GM19395 (cell line): ENCODE results near the gene MEX3D.
"Not testable (repeated sequence)": the region's sequence is repeated elsewhere in the genome, so short reads cannot be mapped to it uniquely, and the experiment has no call there.

Source experiments
- ATAC-seq: cut with Tn5 transposase; IDR thresholded peaks from one replicate; pipeline ENCODE4 v1.9.1; 2021; ENCODE audit warnings: mild to moderate bottlenecking, moderate library complexity; ENCODE audit not compliant: unreplicated experiment

MEX3D gene

GRCh38 chr19:1540365-1540925 lies 27.7 kb downstream of the MEX3D start:
- ATAC-seq = no peak

GRCh38 chr19:1539749-1540148 lies 28.4 kb downstream of the MEX3D start:
- ATAC-seq = not testable (repeated sequence)

GRCh38 chr19:1538978-1539377 lies 29.1 kb downstream of the MEX3D start:
- ATAC-seq = no peak

GRCh38 chr19:1535699-1536098 lies 32.4 kb downstream of the MEX3D start:
- ATAC-seq = not testable (repeated sequence)

GRCh38 chr19:1534972-1535371 lies 33.2 kb downstream of the MEX3D start:
- no peak for ATAC-seq

- no peak for ATAC-seq
These were observed 34.5 kb downstream of the MEX3D start for GRCh38 chr19:1533510-1534150.

- ATAC-seq = no peak
These were observed 36.1 kb downstream of the MEX3D start for GRCh38 chr19:1532003-1532402.

- ATAC-seq = no peak
These were observed 36.5 kb downstream of the MEX3D start for GRCh38 chr19:1531587-1531986.

- not testable (repeated sequence) for ATAC-seq
These were observed 37.3 kb downstream of the MEX3D start for GRCh38 chr19:1530856-1531255.

- ATAC-seq = no peak
These were observed 38.7 kb downstream of the MEX3D start for GRCh38 chr19:1529430-1529816.

- no peak for ATAC-seq
These were observed 39.3 kb downstream of the MEX3D start for GRCh38 chr19:1528596-1529429.

- ATAC-seq = no peak
These were observed 40.3 kb downstream of the MEX3D start for GRCh38 chr19:1527650-1528309.

- ATAC-seq = no peak
These were observed 41.0 kb downstream of the MEX3D start for GRCh38 chr19:1526979-1527649.

- no peak for ATAC-seq
These were observed 41.9 kb downstream of the MEX3D start for GRCh38 chr19:1526066-1526778.

GRCh38 chr19:1525343-1525742 lies 42.8 kb downstream of the MEX3D start:
- ATAC-seq = no peak

GRCh38 chr19:1524972-1525325 lies 43.2 kb downstream of the MEX3D start:
- no peak for ATAC-seq

- ATAC-seq = no peak
These were observed 43.7 kb downstream of the MEX3D start for GRCh38 chr19:1524287-1524971.

GRCh38 chr19:1523412-1524286 lies 44.5 kb downstream of the MEX3D start, which contains the start of gene PLK5:
TSS of gene PLK5 (plus strand) at chr19:1524077. CDS start at chr19:1526997, 2,920 bp downstream.
- ATAC-seq = no peak

GRCh38 chr19:1522838-1523237 lies 45.3 kb downstream of the MEX3D start:
- no peak for ATAC-seq
